Measurements from ENCODE around the gene CACNA1A. TPM values are rescaled to one million over a fixed set of nuclear protein-coding genes. Genes with fewer than 3 reads are reported as not detected.

CACNA1A gene
- total and polyA plus RNA-seq, 2 of the 13 experiments (the other 11 are each of a cell fraction or from before 2014, with no cell fraction given) = not detected

DNA sequence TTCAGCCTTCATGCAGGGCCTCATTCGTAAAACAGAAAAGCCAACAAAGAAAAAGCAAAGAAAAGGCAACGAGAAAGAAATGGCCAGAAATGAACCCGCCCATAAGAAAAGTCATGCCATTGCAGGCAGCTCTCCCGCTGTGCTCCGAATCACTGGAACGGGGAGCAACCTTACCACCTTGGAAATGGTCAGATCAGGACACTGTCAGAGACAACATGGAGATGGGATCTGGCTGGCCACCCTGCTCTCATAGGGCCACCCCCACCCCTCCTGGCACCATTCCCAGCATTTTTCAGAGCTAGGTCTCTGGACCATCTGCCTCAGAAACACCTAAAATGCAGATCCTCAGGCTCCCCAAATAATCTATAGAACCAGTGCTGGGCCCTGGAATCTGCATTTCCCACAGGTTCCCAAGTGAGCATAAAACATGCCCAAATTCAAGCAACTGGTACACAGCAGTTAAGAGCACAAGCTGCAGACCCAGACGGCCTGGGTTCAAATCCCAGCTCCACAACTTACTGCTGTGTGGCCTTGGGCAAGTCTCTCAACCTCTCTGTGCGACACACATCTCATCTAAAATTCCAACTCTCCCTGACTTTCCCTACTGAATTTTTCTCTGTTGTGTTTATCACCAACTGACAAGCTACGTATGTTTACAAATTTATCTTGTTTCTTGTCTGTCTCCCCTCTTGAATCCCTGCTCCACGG lies 204.5 kb downstream of the CACNA1A start:
- H3K9ac ChIP-seq (ENCODE audit: insufficient read depth, low read depth, low read length) = no peak overlapping the region
- H3K27ac ChIP-seq (ENCODE audit: extremely low read length, insufficient read depth, low read length) = no peak overlapping the region
- peaks cover 2 to 29% of the 10 kb centered on the region in 2 experiments; a peak in 4 of 5 replicates for H3K27me3 ChIP-seq (ENCODE audit: control insufficient read depth in 1 of 2, insufficient read depth in 2 of 2, low read length in 2 of 2)
- H3K4me1 ChIP-seq (ENCODE audit: insufficient read depth, low read length) = no peaks in the 10 kb centered on the region
- ChIA-PET POLR2A (no interaction called here), CTCF (ENCODE audit: low intra/inter-chr PET ratio, low total read pairs) (no interaction called here)
- H3K4me3 ChIP-seq (replicated peaks in 1 of 3; ENCODE audit: insufficient read depth in 1 of 3, low read depth in 2 of 3, low read length in 3 of 3) = no peak overlapping the region
- H3K4me2 ChIP-seq (ENCODE audit: low read depth, low read length) = no peak overlapping the region
- H3K36me3 ChIP-seq (replicated peaks in 1 of 2; ENCODE audit: control insufficient read depth in 1 of 2, insufficient read depth in 2 of 2, low read length in 2 of 2) = no peaks in the 10 kb centered on the region
- TF ChIP-seq DR1 (CRISPR knock-in tag; IDR thresholded peaks at IDR 0.05) (no peak), ZNF768 (CRISPR knock-in tag; IDR thresholded peaks at IDR 0.05) (peak; percentile 86)
- ATAC-seq = no peak
- no peaks in the 10 kb centered on the region for H3K9me3 ChIP-seq (ENCODE audit: low read length)
- intact Hi-C loops (cut with micrococcal nuclease; ENCODE audit: unreplicated experiment) (no loop called here), in situ Hi-C loops (cut with HindIII; ENCODE audit: extremely low pct_ligation_motif_present, low pct_unique_long_range_greater_than_20kb) (no loop called here)
- BruUV-seq (replicated peaks) = no TSS peak
- no peak overlapping the region for H2AFZ ChIP-seq (ENCODE audit: low read length)
- DNase-seq (ENCODE audit: low spot score) = no peak
- H3K79me2 ChIP-seq (ENCODE audit: insufficient read depth, low read length) = no peaks in the 10 kb centered on the region
- WGBS (ENCODE audit: low lambda C conversion rate) = 28% methylated on average over 10 of the region's 10 CpGs
- no peaks in the 10 kb centered on the region for H4K20me1 ChIP-seq (ENCODE audit: insufficient read depth, low read length)
- FAIRE-seq = no peak

DNA sequence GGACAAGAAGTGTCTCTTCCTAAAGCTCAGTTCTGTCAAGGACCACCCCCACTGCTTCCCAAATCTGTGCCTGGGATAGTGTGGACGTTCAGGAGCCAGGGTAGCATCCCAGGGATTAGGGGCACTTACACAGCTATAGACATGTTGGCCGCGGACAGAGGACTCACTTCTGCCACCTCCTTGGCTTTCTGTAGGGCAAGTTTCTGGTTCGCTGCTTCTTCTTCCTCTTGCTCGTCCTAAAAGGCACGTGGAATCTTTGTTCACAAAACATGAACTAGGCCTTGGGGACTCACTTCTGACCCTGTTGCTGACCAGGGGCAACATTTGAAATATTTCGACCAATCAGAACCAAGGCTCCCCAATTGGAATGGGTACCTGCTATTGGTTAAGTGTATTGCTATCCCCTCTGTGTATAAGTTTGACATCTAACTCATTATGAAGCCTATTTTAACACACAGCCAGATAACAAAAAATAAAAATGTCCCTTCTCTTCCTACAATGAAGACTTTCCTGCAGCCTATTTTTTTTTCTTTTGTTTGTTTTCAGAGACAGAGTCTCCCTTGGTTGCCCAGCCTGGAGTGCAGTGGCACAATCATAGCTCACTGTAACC lies 205.8 kb downstream of the CACNA1A start:
- Histone ChIP-seq H3K9me3 (ENCODE audit: low read length) (no peaks in the 10 kb centered on the region), H3K36me3 (replicated peaks in 1 of 2; ENCODE audit: control insufficient read depth in 1 of 2, insufficient read depth in 2 of 2, low read length in 2 of 2) (no peaks in the 10 kb centered on the region), H3K4me1 (ENCODE audit: insufficient read depth, low read length) (no peaks in the 10 kb centered on the region), H3K27me3 (ENCODE audit: control insufficient read depth in 1 of 2, insufficient read depth in 2 of 2, low read length in 2 of 2) (peaks cover 2 to 25% of the 10 kb centered on the region in 2 experiments; a peak in 4 of 5 replicates), H3K4me2 (ENCODE audit: low read depth, low read length) (no peak overlapping the region), H3K4me3 (replicated peaks in 1 of 3; ENCODE audit: insufficient read depth in 1 of 3, low read depth in 2 of 3, low read length in 3 of 3) (no peak overlapping the region), H3K27ac (ENCODE audit: extremely low read length, insufficient read depth, low read length) (no peak overlapping the region), H3K79me2 (ENCODE audit: insufficient read depth, low read length) (no peaks in the 10 kb centered on the region), H4K20me1 (ENCODE audit: insufficient read depth, low read length) (no peaks in the 10 kb centered on the region), H3K9ac (ENCODE audit: insufficient read depth, low read depth, low read length) (no peak overlapping the region), H2AFZ (ENCODE audit: low read length) (no peak overlapping the region)
- ChIA-PET CTCF (ENCODE audit: low intra/inter-chr PET ratio, low total read pairs) (no interaction called here), POLR2A (no interaction called here)
- WGBS (ENCODE audit: low lambda C conversion rate) = 16% methylated on average over 7 of the region's 7 CpGs
- no peak for ATAC-seq
- TF ChIP-seq CHD2 (IDR thresholded peaks at IDR 0.05; ENCODE audit: low read depth, low read length) (no peak), MXI1 (IDR thresholded peaks at IDR 0.05; ENCODE audit: borderline replicate concordance, low read depth, low read length) (no peak), MED8 (CRISPR knock-in tag; IDR thresholded peaks at IDR 0.05; ENCODE audit: insufficient replicate concordance) (no peak), RFX1 (IDR thresholded peaks at IDR 0.05) (no peak), ARID2 (CRISPR knock-in tag; IDR thresholded peaks at IDR 0.05; ENCODE audit: borderline replicate concordance) (no peak), ZNF337 (CRISPR knock-in tag; IDR thresholded peaks at IDR 0.05; ENCODE audit: borderline replicate concordance, low read depth) (no peak)
- TF ChIP-seq, protein P1, sequence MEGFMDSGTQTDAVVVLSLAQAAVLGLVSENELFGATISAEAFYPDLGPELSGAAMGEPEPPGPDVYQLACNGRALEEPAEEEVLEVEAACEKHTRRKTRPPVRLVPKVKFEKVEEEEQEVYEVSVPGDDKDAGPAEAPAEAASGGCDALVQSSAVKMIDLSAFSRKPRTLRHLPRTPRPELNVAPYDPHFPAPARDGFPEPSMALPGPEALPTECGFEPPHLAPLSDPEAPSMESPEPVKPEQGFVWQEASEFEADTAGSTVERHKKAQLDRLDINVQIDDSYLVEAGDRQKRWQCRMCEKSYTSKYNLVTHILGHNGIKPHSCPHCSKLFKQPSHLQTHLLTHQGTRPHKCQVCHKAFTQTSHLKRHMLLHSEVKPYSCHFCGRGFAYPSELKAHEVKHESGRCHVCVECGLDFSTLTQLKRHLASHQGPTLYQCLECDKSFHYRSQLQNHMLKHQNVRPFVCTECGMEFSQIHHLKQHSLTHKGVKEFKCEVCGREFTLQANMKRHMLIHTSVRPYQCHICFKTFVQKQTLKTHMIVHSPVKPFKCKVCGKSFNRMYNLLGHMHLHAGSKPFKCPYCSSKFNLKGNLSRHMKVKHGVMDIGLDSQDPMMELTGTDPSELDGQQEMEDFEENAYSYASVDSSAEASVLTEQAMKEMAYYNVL (CRISPR knock-in tag; IDR thresholded peaks at IDR 0.05; ENCODE audit: borderline replicate concordance) = no peak
- TF ChIP-seq, protein P2, sequence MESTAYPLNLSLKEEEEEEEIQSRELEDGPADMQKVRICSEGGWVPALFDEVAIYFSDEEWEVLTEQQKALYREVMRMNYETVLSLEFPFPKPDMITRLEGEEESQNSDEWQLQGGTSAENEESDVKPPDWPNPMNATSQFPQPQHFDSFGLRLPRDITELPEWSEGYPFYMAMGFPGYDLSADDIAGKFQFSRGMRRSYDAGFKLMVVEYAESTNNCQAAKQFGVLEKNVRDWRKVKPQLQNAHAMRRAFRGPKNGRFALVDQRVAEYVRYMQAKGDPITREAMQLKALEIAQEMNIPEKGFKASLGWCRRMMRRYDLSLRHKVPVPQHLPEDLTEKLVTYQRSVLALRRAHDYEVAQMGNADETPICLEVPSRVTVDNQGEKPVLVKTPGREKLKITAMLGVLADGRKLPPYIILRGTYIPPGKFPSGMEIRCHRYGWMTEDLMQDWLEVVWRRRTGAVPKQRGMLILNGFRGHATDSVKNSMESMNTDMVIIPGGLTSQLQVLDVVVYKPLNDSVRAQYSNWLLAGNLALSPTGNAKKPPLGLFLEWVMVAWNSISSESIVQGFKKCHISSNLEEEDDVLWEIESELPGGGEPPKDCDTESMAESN (CRISPR knock-in tag; conservative IDR thresholded peaks at IDR 0.05) = no peak
- intact Hi-C loops (cut with micrococcal nuclease; ENCODE audit: unreplicated experiment) = no loop called here
- in situ Hi-C loops (cut with HindIII; ENCODE audit: extremely low pct_ligation_motif_present, low pct_unique_long_range_greater_than_20kb) = no loop called here
- no TSS peak for BruUV-seq (replicated peaks)
- no peak for DNase-seq (ENCODE audit: low spot score)
- FAIRE-seq = no peak

Data from HepG2 (cell line).